Measurements from ENCODE around the gene P2RY11. TPM values are rescaled to one million over a fixed set of nuclear protein-coding genes. Genes with fewer than 3 reads are reported as not detected.

The P2RY11 gene
- total and polyA plus RNA-seq, 4 donors = 0.68 to 5.3 (median 3.7) TPM

DNA sequence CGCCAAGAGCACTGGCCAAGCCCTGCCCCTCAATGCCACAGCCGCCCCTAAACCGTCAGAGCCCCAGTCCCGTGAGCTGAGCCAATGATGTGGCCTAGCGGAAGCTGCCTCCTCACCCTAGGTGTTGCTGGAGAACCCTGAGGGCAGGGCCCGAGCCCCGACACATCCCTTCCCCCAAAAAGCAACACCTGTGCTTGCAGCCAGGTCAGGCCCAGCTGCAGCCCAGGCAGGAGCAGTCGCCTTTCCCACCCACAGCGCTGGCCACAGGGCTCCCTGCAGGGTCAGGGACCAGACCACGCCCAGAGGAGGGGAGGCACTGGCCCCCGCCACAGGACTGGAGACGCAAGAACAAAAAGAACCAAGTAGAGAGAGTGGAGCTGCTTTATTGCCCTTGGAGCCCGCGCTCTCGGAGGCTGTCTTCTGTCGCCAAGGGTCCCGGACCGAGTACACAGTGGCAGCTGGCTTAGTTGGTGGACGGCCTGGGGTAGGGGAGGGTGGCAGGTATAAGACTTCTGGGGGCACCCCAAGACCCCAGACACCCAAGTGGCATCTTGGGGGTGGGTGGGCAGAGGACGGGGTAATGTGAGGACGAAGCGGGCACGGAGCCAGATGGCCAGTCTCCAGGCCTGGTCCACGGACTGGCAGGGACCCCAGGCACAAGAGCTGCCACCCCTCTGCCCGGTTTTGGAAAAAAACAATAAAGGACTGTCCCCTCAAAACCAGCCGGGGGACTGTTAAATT lies 3.3 kb downstream of the P2RY11 start:
- TF ChIP-seq RXRA (IDR thresholded peaks at IDR 0.05) (no peak), ZBTB33 (IDR thresholded peaks at IDR 0.05) (no peak), EGR1 (IDR thresholded peaks at IDR 0.05; ENCODE audit: low read depth in 2 of 2) (no peak), TAF1 (conservative IDR thresholded peaks at IDR 0.05) (no peak), REST (IDR thresholded peaks at IDR 0.05) (no peak), GABPA (IDR thresholded peaks at IDR 0.05 in 1 of 2, conservative IDR thresholded peaks at IDR 0.05 in 1 of 2) (no peak), SP1 (IDR thresholded peaks at IDR 0.05) (no peak), MAX (IDR thresholded peaks at IDR 0.05) (no peak), YY1 (IDR thresholded peaks at IDR 0.05) (no peak), HNF4A (conservative IDR thresholded peaks at IDR 0.05) (no peak), HNF4G (IDR thresholded peaks at IDR 0.05) (no peak), JUND (IDR thresholded peaks at IDR 0.05) (no peak), NR2F2 (IDR thresholded peaks at IDR 0.05) (no peak), FOXA1 (IDR thresholded peaks at IDR 0.05) (no peak), RAD21 (IDR thresholded peaks at IDR 0.05) (no peak)
- TF ChIP-seq, protein P1, sequence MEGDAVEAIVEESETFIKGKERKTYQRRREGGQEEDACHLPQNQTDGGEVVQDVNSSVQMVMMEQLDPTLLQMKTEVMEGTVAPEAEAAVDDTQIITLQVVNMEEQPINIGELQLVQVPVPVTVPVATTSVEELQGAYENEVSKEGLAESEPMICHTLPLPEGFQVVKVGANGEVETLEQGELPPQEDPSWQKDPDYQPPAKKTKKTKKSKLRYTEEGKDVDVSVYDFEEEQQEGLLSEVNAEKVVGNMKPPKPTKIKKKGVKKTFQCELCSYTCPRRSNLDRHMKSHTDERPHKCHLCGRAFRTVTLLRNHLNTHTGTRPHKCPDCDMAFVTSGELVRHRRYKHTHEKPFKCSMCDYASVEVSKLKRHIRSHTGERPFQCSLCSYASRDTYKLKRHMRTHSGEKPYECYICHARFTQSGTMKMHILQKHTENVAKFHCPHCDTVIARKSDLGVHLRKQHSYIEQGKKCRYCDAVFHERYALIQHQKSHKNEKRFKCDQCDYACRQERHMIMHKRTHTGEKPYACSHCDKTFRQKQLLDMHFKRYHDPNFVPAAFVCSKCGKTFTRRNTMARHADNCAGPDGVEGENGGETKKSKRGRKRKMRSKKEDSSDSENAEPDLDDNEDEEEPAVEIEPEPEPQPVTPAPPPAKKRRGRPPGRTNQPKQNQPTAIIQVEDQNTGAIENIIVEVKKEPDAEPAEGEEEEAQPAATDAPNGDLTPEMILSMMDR (IDR thresholded peaks at IDR 0.05; ENCODE audit: low read depth, low read length, missing input control) = no peak
- TF ChIP-seq, protein P2, sequence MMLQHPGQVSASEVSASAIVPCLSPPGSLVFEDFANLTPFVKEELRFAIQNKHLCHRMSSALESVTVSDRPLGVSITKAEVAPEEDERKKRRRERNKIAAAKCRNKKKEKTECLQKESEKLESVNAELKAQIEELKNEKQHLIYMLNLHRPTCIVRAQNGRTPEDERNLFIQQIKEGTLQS (IDR thresholded peaks at IDR 0.05) = no peak
- peaks cover 12 to 54% (median 22%) of the 10 kb centered on the region in 4 donors for H3K36me3 ChIP-seq (ENCODE audit: control insufficient read depth in 4 of 4, insufficient read depth in 3 of 4, low read depth in 1 of 4, low read length in 3 of 4)
- no peak overlapping the region for H3K27ac ChIP-seq (ENCODE audit: low read depth in 1 of 2, low read length in 2 of 2)
- DNase-seq (ENCODE audit: low spot score) = no peak
- peaks cover 4 to 20% (median 12%) of the 10 kb centered on the region in 4 donors for H3K4me1 ChIP-seq (ENCODE audit: control insufficient read depth in 4 of 4, insufficient read depth in 4 of 4, low read length in 3 of 4)
- 84% methylated on average over 26 of the region's 26 CpGs for WGBS
- no peak overlapping the region for H3K9ac ChIP-seq (ENCODE audit: low read depth in 1 of 2, low read length in 2 of 2)
- no peaks in the 10 kb centered on the region for H3K9me3 ChIP-seq (ENCODE audit: control insufficient read depth in 4 of 4, low read length in 3 of 4)
- no peak overlapping the region for H3K4me3 ChIP-seq (ENCODE audit: low read depth in 1 of 3, low read length in 3 of 3)
- H3K27me3 ChIP-seq (ENCODE audit: control insufficient read depth in 4 of 4, insufficient read depth in 4 of 4, low read length in 3 of 4) = no peaks in the 10 kb centered on the region

All from liver (tissue), 9 donors.